Measurements from ENCODE around the gene TOP1. TPM values are rescaled to one million over a fixed set of nuclear protein-coding genes. Genes with fewer than 3 reads are reported as not detected.

The TOP1 gene
- total RNA-seq, 1 experiment from 2014 or later = 29.1 TPM

DNA sequence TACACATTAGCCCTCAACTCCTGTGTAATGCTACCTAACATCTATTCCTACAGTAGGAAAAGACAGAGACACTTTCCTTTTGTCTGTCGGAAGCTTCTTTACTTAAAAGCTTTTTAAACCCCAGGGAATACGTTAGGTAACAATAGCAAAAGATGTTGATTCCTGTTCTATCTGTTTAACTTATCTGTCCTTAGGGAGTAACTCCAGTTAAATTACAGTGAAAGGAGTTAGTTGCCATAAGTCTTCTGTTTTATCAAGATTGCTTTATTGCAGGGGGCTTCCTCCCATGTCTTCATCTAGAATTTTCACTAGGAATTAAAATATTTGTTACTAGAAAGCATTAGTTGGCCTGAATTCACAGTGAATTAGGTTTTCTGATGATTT lies 26.2 kb downstream of the TOP1 start:
- no TSS peak for BruUV-seq (replicated peaks)
- Histone ChIP-seq H2AFZ (ENCODE audit: low read length) (no peak overlapping the region), H3K9ac (ENCODE audit: low read length) (no peak overlapping the region), H3K79me2 (ENCODE audit: low read length) (peaks cover 98% of the 10 kb centered on the region), H3K9me3 (ENCODE audit: low read length) (no peaks in the 10 kb centered on the region), H3K4me1 (ENCODE audit: insufficient read depth, low read length) (peaks cover 27% of the 10 kb centered on the region), H3K4me2 (ENCODE audit: low read length) (no peak overlapping the region), H4K20me1 (ENCODE audit: low read length) (peaks cover 64% of the 10 kb centered on the region), H3K27ac (ENCODE audit: low read length) (no peak overlapping the region), H3K27me3 (ENCODE audit: low read length) (no peaks in the 10 kb centered on the region), H3F3A (ENCODE audit: low read length, unreplicated experiment) (no peaks in the 10 kb centered on the region), H3K9me2 (replicated peaks; ENCODE audit: low read length) (no peaks in the 10 kb centered on the region), H3K4me3 (ENCODE audit: low read length) (no peak overlapping the region), H3K36me3 (ENCODE audit: low read depth, low read length) (peaks cover 6% of the 10 kb centered on the region)
- ChIA-PET POLR2A (ENCODE audit: unreplicated experiment) (no interaction called here), CTCF (no interaction called here)
- intact Hi-C loops (cut with micrococcal nuclease) = no loop called here
- TF ChIP-seq EZH2phosphoT487 (IDR thresholded peaks at IDR 0.05; ENCODE audit: borderline replicate concordance, low read length) (no peak), CTCF (conservative IDR thresholded peaks at IDR 0.05; ENCODE audit: low read depth, low read length) (no peak), EZH2 (IDR thresholded peaks at IDR 0.05; ENCODE audit: low read length, unreplicated experiment) (no peak)
- no peak for DNase-seq
- ATAC-seq = no peak

DNA sequence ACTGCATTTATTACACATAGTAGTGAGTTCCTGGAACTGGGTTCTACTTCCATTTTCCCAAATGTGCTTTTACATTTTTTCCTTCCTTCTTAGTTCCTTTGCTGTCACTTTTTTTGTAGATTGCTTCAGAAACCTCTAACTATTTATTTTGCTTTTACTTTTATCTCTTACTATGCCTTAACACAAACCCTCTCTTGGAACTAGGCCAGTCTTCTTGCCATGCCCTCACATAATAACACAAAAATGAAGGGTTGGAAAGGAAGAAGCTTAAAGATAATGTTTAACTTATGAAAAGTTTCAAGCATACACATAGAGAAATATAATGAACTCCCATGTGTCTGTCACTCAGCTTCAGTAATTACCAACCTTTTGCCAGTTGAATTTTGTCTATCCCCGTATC lies 27.1 kb downstream of the TOP1 start:
- H3K36me3 ChIP-seq (ENCODE audit: low read depth, low read length) = peaks cover 6% of the 10 kb centered on the region
- intact Hi-C loops (cut with micrococcal nuclease) = no loop called here
- H3K9me2 ChIP-seq (replicated peaks; ENCODE audit: low read length) = no peaks in the 10 kb centered on the region
- H3K4me3 ChIP-seq (ENCODE audit: low read length) = no peak overlapping the region
- BruUV-seq (replicated peaks) = no TSS peak
- H3K4me1 ChIP-seq (ENCODE audit: insufficient read depth, low read length) = peaks cover 33% of the 10 kb centered on the region
- no peaks in the 10 kb centered on the region for H3F3A ChIP-seq (ENCODE audit: low read length, unreplicated experiment)
- ChIA-PET CTCF (no interaction called here), POLR2A (ENCODE audit: unreplicated experiment) (no interaction called here)
- ATAC-seq (no peak), DNase-seq (no peak)
- no peak overlapping the region for H3K27ac ChIP-seq (ENCODE audit: low read length)
- no peaks in the 10 kb centered on the region for H3K9me3 ChIP-seq (ENCODE audit: low read length)
- peaks cover 98% of the 10 kb centered on the region for H3K79me2 ChIP-seq (ENCODE audit: low read length)
- H4K20me1 ChIP-seq (ENCODE audit: low read length) = peaks cover 65% of the 10 kb centered on the region
- no peak overlapping the region for H2AFZ ChIP-seq (ENCODE audit: low read length)
- TF ChIP-seq CTCF (conservative IDR thresholded peaks at IDR 0.05; ENCODE audit: low read depth, low read length) (no peak), EZH2 (IDR thresholded peaks at IDR 0.05; ENCODE audit: low read length, unreplicated experiment) (no peak), EZH2phosphoT487 (IDR thresholded peaks at IDR 0.05; ENCODE audit: borderline replicate concordance, low read length) (no peak)
- H3K4me2 ChIP-seq (ENCODE audit: low read length) = no peak overlapping the region
- H3K27me3 ChIP-seq (ENCODE audit: low read length) = no peaks in the 10 kb centered on the region
- H3K9ac ChIP-seq (ENCODE audit: low read length) = no peak overlapping the region

GRCh38 chr20:41057999-41058673 lies 29.5 kb downstream of the TOP1 start:
- Histone ChIP-seq H3K4me2 (ENCODE audit: low read length) (peak overlapping the region; percentile 65), H3F3A (ENCODE audit: low read length, unreplicated experiment) (no peaks in the 10 kb centered on the region), H3K9ac (ENCODE audit: low read length) (no peak overlapping the region), H3K27ac (ENCODE audit: low read length) (peak overlapping the region; percentile 58), H3K36me3 (ENCODE audit: low read depth, low read length) (peaks cover 23% of the 10 kb centered on the region), H2AFZ (ENCODE audit: low read length) (no peak overlapping the region), H3K27me3 (ENCODE audit: low read length) (no peaks in the 10 kb centered on the region), H3K9me2 (replicated peaks; ENCODE audit: low read length) (no peaks in the 10 kb centered on the region), H3K79me2 (ENCODE audit: low read length) (peaks cover 98% of the 10 kb centered on the region), H4K20me1 (ENCODE audit: low read length) (peaks cover 42% of the 10 kb centered on the region), H3K4me1 (ENCODE audit: insufficient read depth, low read length) (peaks cover 36% of the 10 kb centered on the region), H3K9me3 (ENCODE audit: low read length) (no peaks in the 10 kb centered on the region), H3K4me3 (ENCODE audit: low read length) (0 out of 2 replicates have a peak overlapping the region, but pooled peaks have one; percentile 20)
- CTCF ChIA-PET = interaction anchor here (1.0 to 1.6 kb wide), 2 partner anchors 68 to 77 kb away, joined by 3 to 8 read pairs; no protein-coding TSS in a partner anchor
- intact Hi-C loops (cut with micrococcal nuclease) = loop anchor here (1.0 kb wide), 2 partner anchors 14 to 55 kb away; no protein-coding TSS in a partner anchor
- POLR2A ChIA-PET (ENCODE audit: unreplicated experiment) = interaction anchor here (0.6 to 0.7 kb wide), 2 partner anchors 19 to 50 kb away, joined by 3 read pairs; no protein-coding TSS in a partner anchor
- TF ChIP-seq EZH2phosphoT487 (IDR thresholded peaks at IDR 0.05; ENCODE audit: borderline replicate concordance, low read length) = no peak
- peak; percentile 94 for ATAC-seq
- peak; percentile 92 for DNase-seq
- BruUV-seq (replicated peaks) = TSS peak; percentile 42

All from PC-3 (cell line).